B cell (primary cell): ENCODE measurements around the gene ZNF598.

ENCODE experiments used
- CTCF ChIP-seq: fragments of 200-600 bp; IDR thresholded peaks from one replicate; pipeline ENCODE4 v1.8.0; 2022; ENCODE audit warnings: antibody characterized with exemption, mild to moderate bottlenecking
- EZH2 ChIP-seq: IDR thresholded peaks from 2 replicates; pipeline ENCODE4 v1.6.1; 2012; ENCODE audit warnings: borderline replicate concordance, low read depth, mild to moderate bottlenecking, moderate library complexity, low read length; ENCODE audit not compliant: insufficient read depth, poor library complexity, severe bottlenecking

GRCh38 chr16:2008009-2008526, 1.6 kb downstream of the ZNF598 start:
- no peak for TF ChIP-seq CTCF
- TF ChIP-seq EZH2, result no peak
